ENCODE results near the gene ROCK2.

- no peak for TF ChIP-seq CTCF (IDR thresholded peaks at IDR 0.05; ENCODE audit: poor library complexity)
- TF ChIP-seq EZH2phosphoT487 (IDR thresholded peaks at IDR 0.05; ENCODE audit: low read depth, severe bottlenecking, unreplicated experiment), result no peak
- TF ChIP-seq EZH2 (IDR thresholded peaks at IDR 0.05; ENCODE audit: borderline replicate concordance), result no peak
These were observed 184.2 kb downstream of the ROCK2 start for GRCh38 chr2:11160256-11160655.
